Astrocyte of the hippocampus (primary cell): ENCODE results near the gene TMEM178A.
A peak's percentile ranks its signal among the peaks of the same experiment; 100 is the strongest.
"Not testable (repeated sequence)": the region's sequence is repeated elsewhere in the genome, so short reads cannot be mapped to it uniquely, and the experiment has no call there.

ENCODE experiments used
- DNase-seq: peaks from one replicate; pipeline ENCODE4 v3.0.0; 2011; ENCODE audit warnings: low read depth, low spot score

Gene TMEM178A

GRCh38 chr2:39647104-39647765, 18.5 kb upstream of the TMEM178A start:
- no peak for DNase-seq

- no peak for DNase-seq
Measured at GRCh38 chr2:39648580-39648979, 17.1 kb upstream of the TMEM178A start.

GRCh38 chr2:39649511-39649910, 16.2 kb upstream of the TMEM178A start:
- DNase-seq, result no peak

GRCh38 chr2:39650468-39650867, 15.2 kb upstream of the TMEM178A start:
- no peak for DNase-seq

GRCh38 chr2:39656215-39656614, 9.5 kb upstream of the TMEM178A start:
- DNase-seq, result not testable (repeated sequence)

- no peak for DNase-seq
Measured at GRCh38 chr2:39657287-39657937, 8.3 kb upstream of the TMEM178A start.

- DNase-seq, result no peak
Measured at GRCh38 chr2:39658371-39658770, 7.3 kb upstream of the TMEM178A start.

- DNase-seq, result no peak
Measured at GRCh38 chr2:39659765-39660611, 5.7 kb upstream of the TMEM178A start.

GRCh38 chr2:39660612-39661236, 5.0 kb upstream of the TMEM178A start:
- DNase-seq, result no peak

GRCh38 chr2:39661826-39662225, 3.9 kb upstream of the TMEM178A start:
- DNase-seq, result no peak

- peak; percentile 16 for DNase-seq
Measured at GRCh38 chr2:39663187-39663930, 2.4 kb upstream of the TMEM178A start.

- no peak for DNase-seq
Measured at GRCh38 chr2:39664232-39664887, 1.4 kb upstream of the TMEM178A start.

- peak; percentile 30 for DNase-seq
Measured at GRCh38 chr2:39664888-39665591, 677 bp upstream of the TMEM178A start.

GRCh38 chr2:39666491-39667101, 879 bp downstream of the TMEM178A start:
- DNase-seq, result peak; percentile 38

GRCh38 chr2:39667104-39667885, 1.6 kb downstream of the TMEM178A start:
- peak; percentile 10 for DNase-seq

- DNase-seq, result no peak
Measured at GRCh38 chr2:39667886-39668276, 2.2 kb downstream of the TMEM178A start.

- no peak for DNase-seq
Measured at GRCh38 chr2:39668576-39669080, 2.9 kb downstream of the TMEM178A start.

- no peak for DNase-seq
Measured at GRCh38 chr2:39671604-39672003, 5.9 kb downstream of the TMEM178A start.

GRCh38 chr2:39673018-39673417, 7.3 kb downstream of the TMEM178A start:
- DNase-seq, result no peak
